Measurements from ENCODE around the gene SUDS3. TPM values are rescaled to one million over a fixed set of nuclear protein-coding genes. Genes with fewer than 3 reads are reported as not detected.

SUDS3 gene
- total RNA-seq, 1 donor from 2014 or later, result 38.2 TPM

DNA sequence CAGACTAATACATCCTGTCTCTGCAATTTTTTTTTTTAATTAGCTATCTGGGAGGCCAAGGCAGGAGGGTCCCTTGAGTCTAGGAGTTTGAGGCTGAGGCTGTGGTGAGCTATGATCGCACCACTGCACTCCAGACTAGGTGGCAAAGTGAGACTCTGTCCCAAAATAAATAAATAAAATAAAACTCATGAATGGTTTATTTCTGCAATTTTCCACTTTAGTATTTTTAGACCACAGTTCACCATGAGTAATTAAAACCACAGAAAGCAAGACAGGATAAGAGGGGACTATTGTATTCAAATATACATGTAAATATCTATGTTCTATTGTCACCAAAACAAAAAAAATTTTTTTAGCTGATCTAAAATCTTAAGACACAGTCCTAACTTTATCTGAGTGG is 21.5 kb upstream of the SUDS3 start:
- ATAC-seq (no peak), DNase-seq (ENCODE audit: low spot score) (no peak)
- intact Hi-C loops (cut with DNase I), result no loop called here

DNA sequence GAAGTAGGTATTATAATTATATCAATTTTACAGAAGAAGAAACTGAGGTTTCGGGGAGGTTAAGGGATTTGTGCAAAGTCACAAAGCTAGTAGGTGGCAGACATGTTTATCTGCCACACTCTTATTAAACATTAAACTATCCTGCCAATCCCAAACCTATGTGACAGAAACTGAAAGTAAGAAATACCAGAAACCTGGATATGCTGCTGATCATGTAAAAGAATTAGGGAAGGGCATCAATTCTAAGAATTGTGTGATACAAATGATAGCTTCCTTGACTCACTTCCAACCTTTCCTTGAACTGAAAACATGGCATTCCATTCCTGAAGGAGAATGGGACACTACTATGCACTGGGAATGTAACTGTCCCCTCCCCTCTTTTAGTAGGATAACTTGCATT is 20.5 kb upstream of the SUDS3 start:
- no peak for ATAC-seq

DNA sequence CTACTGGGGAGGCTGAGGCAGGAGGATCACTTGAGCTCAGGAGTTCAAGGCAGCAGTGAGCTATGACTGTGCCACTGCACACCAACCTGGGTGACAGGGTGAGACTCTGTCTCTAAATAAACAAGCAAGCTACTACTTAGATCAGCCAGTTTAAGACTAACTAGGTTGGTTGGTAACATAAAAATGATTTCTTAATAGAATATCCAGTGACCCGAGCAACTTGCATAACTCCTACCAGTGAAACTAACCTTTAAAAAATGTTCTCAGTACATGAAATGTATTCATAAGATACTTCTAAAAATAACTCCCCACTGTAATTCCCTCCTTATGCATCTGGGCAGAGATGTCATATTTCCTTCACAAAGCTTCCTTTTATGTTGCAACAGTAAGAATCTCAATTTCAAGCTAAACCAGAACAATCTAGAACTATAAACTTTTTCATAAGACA is 19.5 kb upstream of the SUDS3 start:
- ATAC-seq, result peak; percentile 82
- intact Hi-C loops (cut with DNase I), result no loop called here
- DNase-seq (ENCODE audit: low spot score), result no peak

More for the DNA sequence above, 20.5 kb upstream of the SUDS3 start:
- intact Hi-C loops (cut with DNase I), result no loop called here
- no peak for DNase-seq (ENCODE audit: low spot score)

DNA sequence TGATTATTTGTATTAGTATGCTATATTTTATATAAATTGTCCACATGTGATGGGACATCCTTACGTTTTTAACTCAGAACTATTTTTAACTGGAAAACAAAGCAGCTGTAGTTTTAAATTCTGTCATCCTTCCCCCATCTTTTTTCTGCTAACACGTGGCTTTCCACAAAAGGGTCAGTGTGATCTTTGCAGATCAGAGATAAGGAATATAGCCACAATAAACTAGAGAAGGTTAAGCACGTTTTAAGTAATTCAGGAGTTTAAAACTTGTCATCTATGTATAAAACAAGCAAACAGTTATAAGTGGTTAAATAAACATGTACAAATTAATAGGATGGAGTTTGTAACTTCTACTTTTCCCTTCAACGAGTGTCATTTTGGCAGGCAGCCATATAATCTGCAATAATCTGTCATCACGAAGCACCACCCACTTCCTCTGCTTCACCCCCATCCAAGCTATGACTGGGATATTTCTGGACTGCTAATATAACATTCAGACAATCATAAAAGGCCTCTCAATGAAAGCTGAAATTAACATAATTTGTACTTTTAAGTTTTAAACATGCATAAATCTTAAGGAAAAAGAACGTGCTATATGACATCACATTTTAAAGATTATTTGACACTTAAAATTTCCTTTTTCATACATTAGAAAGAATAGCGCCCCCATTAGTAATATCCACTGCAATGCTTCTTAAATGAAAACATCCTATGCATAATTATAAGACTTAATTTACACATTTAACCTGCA is 18.9 kb upstream of the SUDS3 start:
- intact Hi-C loops (cut with DNase I), result no loop called here
- DNase-seq (ENCODE audit: low spot score) (no peak), ATAC-seq (peak; percentile 85)

DNA sequence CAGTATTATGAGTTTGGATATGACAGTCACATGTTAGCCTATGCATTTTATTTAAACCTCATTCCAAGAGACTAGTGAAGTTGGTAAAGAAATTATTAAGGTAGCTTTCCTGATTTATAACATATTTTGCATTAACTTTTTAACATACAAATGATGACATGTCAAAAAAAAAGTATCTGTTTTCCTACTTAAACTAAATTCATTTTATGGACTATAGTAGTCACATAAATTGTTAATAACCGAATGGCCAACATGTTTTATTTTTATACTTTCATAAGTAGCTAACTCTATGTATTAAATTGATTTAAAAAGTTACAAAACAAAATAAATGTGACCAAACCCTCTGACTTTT is 18.4 kb upstream of the SUDS3 start:
- no peak for ATAC-seq
- no peak for DNase-seq (ENCODE audit: low spot score)
- intact Hi-C loops (cut with DNase I), result no loop called here

DNA sequence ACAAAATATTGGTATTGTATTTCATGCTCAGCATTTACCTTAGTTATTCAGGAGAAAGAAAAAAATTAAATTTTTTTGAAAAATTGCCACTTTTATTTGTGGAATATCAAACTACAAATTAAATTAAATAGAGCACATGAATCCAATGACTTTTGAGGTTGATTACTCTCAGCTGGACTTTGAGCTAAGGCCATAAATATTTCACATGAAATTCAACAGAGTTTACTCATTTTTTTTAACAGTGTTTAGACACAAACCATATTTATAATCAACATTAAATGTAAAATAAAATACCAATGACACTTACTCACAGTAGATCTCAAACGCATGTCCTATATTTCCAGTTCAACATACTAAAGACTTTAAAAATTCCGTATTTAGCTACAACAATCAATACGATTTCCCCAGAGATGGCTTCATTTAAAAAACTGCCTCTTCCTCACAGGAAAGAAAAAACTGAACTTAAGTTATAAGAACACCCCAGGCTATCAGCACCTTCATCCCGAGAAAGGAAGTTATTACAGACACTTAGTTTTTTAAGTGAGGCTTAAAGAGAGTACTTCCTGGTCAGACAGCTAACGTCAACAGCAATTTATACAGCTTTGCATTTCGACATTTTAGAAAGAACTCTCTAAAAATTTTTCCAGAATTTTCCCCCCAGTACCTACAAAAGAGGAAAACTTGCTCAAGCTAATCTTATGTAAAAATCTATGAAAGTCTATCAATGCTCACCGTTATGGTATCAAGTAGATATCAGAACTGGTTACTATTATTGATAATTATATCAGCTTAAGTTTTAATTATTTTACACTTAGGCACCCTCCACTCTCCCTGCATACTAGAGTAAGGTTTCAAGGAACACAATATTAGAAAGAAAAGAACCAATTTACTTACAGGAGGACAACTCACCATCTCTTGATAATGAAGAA is 17.5 kb upstream of the SUDS3 start:
- intact Hi-C loops (cut with DNase I), result no loop called here
- DNase-seq (ENCODE audit: low spot score), result no peak
- no peak for ATAC-seq

DNA sequence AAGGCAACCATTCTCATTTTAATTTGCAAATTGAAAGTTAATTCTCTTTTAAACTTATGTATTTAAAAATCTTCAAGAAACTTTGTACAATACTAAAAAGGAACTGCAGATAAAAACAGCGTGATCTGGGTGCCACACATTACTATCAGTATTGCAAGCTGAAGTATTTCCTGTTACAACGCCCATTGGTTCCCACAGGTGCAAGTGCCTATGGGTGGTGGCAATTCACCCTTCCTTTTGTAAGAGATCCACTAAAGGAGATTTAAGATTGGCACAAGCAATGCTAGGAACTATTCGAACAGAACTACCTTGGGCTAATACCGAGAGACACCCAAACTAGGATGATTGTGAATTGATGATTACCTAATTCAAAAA is 16.8 kb upstream of the SUDS3 start:
- DNase-seq (ENCODE audit: low spot score) (no peak), ATAC-seq (no peak)
- intact Hi-C loops (cut with DNase I), result no loop called here

DNA sequence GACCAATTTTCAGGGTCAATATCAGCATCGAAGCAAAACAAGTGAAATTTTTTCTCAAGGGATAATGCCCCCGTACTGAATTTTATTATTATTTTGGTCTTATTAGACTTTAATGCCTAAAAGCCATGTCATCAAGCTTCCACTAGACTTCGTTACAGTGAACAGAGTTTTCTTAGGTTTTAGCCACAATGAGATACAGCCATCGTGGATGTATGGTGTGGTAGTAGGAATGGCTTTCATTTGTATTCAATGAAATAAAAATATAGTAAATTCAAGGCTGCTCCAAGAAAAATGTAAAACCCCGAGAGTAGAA is 15.3 kb upstream of the SUDS3 start:
- ATAC-seq (no peak), DNase-seq (ENCODE audit: low spot score) (no peak)
- intact Hi-C loops (cut with DNase I), result no loop called here

DNA sequence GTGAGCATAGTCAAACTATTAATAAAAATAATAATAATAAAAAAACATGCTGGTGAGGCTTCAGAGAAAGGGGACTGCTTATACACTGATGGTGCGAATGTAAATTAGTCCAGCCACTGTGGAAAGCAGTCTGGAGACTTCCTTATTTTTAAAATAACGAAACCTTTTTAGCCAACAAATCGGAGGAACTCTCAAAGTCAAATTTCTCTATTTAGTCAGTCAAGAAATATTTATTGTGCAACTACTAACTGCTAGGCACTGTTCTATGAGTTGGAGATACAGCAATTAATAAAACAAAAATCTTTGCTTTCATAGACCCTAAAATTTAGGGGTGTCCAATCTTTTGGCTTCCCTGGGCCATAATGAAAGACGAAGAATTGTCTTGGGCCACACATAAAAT is 14.5 kb upstream of the SUDS3 start:
- DNase-seq (ENCODE audit: low spot score) (no peak), ATAC-seq (no peak)
- intact Hi-C loops (cut with DNase I), result no loop called here

DNA sequence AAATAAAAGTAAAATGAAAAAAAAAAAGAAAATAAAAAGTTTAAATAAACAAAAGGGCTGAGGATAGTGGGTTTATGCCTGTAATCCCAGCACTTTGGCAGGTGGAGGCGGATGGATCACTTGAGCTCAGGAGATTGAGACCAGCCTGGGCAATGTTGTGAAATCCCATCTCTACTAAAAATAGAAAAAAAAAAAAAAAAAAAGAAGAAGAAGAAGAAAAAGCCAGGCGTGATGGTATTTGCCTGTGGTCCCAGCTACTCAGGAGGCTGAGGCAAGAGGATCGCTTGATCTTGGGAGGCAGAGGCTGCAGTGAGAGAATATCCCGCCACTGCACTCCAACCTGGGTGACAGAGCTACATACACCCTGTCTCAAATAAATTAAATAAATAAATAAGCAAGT is 7.5 kb upstream of the SUDS3 start:
- ATAC-seq (no peak), DNase-seq (ENCODE audit: low spot score) (no peak)
- intact Hi-C loops (cut with DNase I), result no loop called here

DNA sequence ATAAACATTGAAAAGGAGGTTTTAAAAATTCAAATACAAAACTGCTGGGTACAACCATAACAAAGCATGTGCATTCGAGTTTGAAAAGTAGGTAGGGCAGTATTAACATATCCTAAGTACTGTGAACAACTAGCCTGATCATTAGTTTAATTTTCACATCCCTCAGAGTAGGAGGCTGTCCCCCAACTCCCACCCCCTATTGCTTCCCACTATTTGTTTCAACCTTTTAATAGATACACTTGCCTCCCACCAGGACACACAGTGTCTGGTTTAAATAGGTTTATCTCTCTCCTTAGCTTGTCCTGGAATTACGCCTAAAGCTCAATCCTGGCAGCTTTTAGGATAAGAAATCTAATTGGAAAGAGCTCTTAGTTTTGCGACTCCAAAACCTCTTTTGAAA is 5.8 kb upstream of the SUDS3 start:
- DNase-seq (ENCODE audit: low spot score) (no peak), ATAC-seq (no peak)
- intact Hi-C loops (cut with DNase I), result loop anchor here (10.0 kb wide), 1 partner anchor 236 kb away; the partner anchor contains the start of gene PEBP1

DNA sequence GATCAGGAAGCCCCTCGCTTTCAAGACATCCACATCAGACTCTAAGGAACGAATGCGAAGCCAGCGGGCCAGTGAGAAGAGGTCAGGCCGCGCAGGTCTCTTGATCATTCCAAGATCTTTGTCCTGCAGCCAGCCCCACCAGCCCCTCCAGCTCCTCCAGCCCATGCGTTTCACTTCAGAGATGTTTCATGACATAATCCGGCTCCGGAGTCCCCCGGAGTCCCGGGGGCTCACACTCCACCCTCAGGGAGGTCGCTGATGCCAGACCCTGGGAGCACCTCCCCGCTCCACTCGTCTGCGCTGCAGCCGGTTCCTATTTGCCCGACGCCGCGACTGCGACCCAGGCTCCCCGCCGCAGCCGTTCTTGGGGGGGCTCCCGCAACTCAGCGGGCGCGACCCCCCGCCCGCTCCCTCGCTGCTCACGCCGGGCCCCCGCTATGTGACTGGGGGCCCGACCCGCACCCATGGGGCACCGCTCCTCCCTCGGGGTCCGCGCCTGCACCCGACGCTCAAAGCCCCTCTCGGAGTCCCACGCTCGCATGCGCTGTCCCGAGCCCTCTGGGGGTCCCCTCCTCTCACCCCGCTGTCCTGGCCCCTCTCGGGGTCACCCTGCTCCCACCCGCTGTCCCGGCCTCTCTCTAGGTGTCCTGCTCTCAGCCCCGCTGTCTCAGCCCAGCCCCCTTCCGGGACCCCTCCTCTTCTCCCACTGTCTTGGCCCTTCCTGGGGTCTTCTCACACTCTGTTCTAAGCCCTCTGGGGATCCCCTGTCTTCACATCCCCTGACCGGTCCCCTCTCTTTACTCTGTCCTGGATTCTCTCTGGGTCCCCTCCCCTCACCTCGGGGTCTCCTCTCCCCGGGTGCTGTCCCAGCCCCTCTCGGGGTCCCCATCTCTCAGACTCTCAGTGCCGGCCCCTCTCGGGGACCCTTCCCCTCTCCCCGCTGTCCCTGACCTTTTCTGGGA is 4.8 kb upstream of the SUDS3 start:
- intact Hi-C loops (cut with DNase I), result loop anchor here (10.0 kb wide), 1 partner anchor 237 kb away; the partner anchor contains the start of gene PEBP1
- ATAC-seq, result no peak
- DNase-seq (ENCODE audit: low spot score), result no peak

DNA sequence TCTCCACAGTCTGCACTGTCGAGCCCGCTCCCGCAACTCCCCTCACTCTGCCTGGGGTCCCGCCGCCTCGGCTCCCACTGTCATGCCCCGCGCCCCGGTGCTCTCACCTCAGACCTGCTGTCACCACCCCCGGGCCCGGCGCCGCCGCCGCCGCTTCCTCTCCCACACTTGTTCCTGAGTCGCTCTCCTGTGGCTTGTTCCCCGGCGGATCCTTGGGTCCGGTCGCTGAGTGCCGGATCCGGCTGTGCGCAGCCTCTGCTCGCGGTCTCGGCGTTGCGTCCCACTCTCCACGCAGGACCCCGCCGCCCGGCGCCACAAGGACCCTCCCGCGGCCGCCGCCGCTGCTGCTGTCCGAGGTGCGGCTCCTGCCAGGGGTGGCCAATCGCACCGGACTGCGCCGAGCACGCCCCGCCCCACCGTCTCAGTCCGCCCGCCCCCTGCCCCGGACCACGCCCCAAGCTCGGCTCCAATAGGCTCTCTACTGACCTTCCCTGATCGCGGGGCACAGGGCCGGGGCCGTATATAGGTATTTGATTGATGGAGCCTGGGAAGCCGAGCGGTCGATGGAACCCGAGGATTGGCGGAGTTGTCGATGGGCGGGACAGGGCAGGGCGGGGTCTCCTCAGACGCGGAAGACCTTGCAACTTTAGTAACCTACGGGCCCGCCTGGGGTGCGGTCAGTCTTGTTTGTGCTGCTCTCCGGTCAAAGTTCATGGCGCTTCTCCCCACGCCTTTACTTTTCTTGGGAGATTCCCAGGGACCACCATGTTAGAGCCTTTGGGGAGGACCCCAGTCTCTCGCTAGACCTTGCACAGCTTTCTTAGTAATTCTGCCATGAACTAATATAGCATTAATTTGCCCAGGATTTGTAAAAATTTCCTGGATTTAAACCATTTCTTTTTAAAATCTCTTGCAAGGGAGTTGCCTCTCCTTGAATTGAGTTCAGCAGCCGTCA is 3.5 kb upstream of the SUDS3 start, which contains the start of gene TAOK3:
Gene TAOK3, minus strand, starts transcription at position 367 of the 955 bp plus-strand sequence. CDS start 117,340 bp downstream, outside the sequence.
- peak; percentile 98 for DNase-seq (ENCODE audit: low spot score)
- ATAC-seq, result peak; percentile 97
- intact Hi-C loops (cut with DNase I), result loop anchor here (10.0 kb wide), 1 partner anchor 238 kb away; the partner anchor contains the start of gene PEBP1

DNA sequence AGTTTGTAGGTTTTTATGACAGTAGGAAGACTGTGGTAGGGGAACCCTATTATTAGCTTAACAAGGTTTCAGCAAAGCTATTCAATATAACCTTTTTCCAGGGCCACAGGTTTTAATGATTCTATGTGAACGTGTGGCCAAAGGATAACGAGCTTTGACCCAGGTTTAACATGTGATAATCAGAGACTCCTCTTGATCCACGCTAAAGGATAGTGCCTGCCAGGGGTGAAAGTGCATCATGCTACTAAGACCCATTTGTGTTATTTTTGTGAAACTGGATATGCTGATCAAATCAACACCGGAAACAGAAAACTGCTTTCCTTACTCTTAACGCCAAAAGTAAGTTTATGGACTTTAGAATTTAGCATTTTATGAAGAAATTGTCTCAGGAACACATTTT is 2.7 kb upstream of the SUDS3 start:
- ATAC-seq, result no peak
- intact Hi-C loops (cut with DNase I), result loop anchor here (10.0 kb wide), 1 partner anchor 239 kb away; the partner anchor contains the start of gene PEBP1

DNA sequence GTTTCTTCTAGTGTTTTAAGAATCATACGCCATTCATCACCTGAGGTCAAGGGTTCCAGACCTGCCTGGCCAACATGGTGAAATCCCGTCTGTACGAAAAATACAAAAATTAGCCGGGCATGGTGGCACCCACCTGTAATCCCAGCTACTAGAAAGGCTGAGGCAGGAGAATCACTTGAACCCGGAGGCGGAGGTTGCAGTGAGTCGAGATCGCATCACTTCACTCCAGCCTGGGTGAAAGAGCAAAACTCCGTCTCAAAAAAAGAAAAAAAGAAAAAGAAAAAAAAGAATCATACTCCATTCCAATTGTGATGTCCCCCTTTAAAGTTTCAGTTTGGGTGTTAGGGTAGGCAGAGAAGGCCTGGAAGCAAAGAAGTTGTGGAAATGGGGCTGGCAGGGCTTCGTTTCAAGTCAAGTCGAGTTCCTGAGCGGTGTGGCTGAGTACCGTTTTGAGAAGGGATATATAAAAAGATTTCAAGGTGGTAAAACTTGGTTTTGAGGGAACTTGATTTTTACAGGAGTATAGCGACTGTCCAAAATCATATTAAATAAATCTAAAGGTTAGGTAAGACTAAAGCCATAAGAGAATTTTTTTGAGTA is 2.1 kb upstream of the SUDS3 start:
- DNase-seq (ENCODE audit: low spot score) (no peak), ATAC-seq (no peak)
- intact Hi-C loops (cut with DNase I), result loop anchor here (10.0 kb wide), 1 partner anchor 239 kb away; the partner anchor contains the start of gene PEBP1

More for the DNA sequence above, 2.7 kb upstream of the SUDS3 start:
- no peak for DNase-seq (ENCODE audit: low spot score)

DNA sequence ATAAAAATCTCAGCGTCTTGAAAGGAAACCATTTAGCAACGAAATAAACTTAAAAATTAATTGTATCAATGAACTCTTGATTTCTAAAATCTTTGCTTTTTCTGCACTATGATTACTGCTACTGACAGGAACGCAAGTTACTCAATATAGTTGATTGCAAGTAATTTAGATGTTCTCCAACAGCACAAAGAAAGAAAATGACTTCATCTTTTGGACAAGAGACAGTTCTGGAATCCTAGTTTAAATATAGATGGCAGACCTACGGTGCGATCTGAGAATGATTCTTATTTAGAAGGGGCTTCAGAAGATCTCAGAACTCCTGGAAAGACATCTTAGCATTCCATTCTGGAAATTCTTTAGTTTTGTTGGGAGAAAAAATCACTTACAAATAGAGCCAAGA is 1.4 kb upstream of the SUDS3 start:
- no peak for ATAC-seq
- no peak for DNase-seq (ENCODE audit: low spot score)
- intact Hi-C loops (cut with DNase I), result loop anchor here (5.0 to 10.0 kb wide), 2 partner anchors 183 to 240 kb away; partner anchors contain the start of gene PEBP1

DNA sequence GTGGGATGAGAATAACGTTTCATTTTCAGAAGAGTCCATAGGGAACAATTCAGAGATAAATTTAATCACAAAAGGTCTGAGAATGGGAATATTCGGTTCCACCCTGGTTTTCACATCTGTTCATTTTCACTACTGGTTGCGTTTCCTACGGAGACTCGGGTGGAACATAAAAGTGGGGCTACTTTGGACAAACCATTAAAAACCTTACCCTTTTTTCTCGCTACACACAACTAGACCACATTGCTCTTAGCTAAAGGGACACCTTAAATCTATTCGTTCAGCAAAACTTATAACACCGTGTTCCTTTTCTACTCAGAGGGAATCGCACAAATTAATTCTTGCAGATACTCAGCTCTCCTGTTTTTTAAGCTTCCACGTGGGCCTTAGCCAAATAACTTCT is 1.0 kb upstream of the SUDS3 start:
- DNase-seq (ENCODE audit: low spot score) (no peak), ATAC-seq (no peak)
- intact Hi-C loops (cut with DNase I), result loop anchor here (5.0 to 10.0 kb wide), 2 partner anchors 183 to 241 kb away; partner anchors contain the start of gene PEBP1

All from sciatic nerve (tissue), 2 donors.